GM12878 (cell line): Measurements from ENCODE around the gene PCSK6. TPM values are rescaled to one million over a fixed set of nuclear protein-coding genes. Genes with fewer than 3 reads are reported as not detected.

Experiments
- ATAC-seq: fragments of 200-7000 bp; cut with Tn5 transposase; 3 replicates; pipeline ENCODE4 v1.9.1; 2020; ENCODE audit warnings: mild to moderate bottlenecking, moderate library complexity
- BruUV-seq: library from RNA; stranded (reverse); fragments of 400-500 nt; replicated peaks from 2 replicates; lab custom pipeline; 2021; lab: Mats Ljungman, UMichigan
- CTCF ChIA-PET: fragments of 300-600 bp; sonication (Branson Sonifier 250); formaldehyde crosslinking; extraction: SDS; loops from one replicate; lab custom pipeline; 2021; ENCODE audit warnings: inconsistent platforms; lab: Yijun Ruan, JAX
- POLR2A ChIA-PET: fragments of 350-600 bp; formaldehyde crosslinking; extraction: SDS; loops from one replicate; lab custom pipeline; 2021; ENCODE audit warnings: inconsistent platforms; lab: Charles Lee
- RAD21 ChIA-PET: fragments of 300-600 bp; sonication (Branson Sonifier 250); formaldehyde crosslinking; loops from one replicate; lab custom pipeline; 2023; ENCODE audit warnings: antibody characterized with exemption; ENCODE audit not compliant: unreplicated experiment; lab: Charles Lee
- SMC1A ChIA-PET: fragments of 300-600 bp; sonication (Branson Sonifier 250); formaldehyde crosslinking; loops from one replicate; lab custom pipeline; 2023; ENCODE audit not compliant: unreplicated experiment, uncharacterized antibody; lab: Charles Lee
- DNase-seq: peaks from one replicate; pipeline ENCODE4 v3.0.0-alpha.2; 2011; ENCODE audit warnings: low read depth, low spot score
- FAIRE-seq: peaks from 3 replicates; lab custom pipeline; 2011; peaks lifted over from hg19 to GRCh38; lab: Jason Lieb, UNC
- H2AFZ ChIP-seq: 2 replicates; pipeline ENCODE4 v1.6.0; 2011; ENCODE audit warnings: low read depth, low read length, control low read depth; ENCODE audit not compliant: control insufficient read depth
- H3K27ac ChIP-seq: 2 replicates; pipeline ENCODE4 v1.5.1; 2011; ENCODE audit warnings: control low read depth; ENCODE audit not compliant: control insufficient read depth, insufficient read depth
- H3K27me3 ChIP-seq, 2 experiments: replicated peaks in 1 of 2; 2 replicates each; pipeline versions ENCODE4 v1.6.0 to v1.6.1; 2011; ENCODE audit warnings: low read length in 1 of 2; ENCODE audit not compliant: control insufficient read depth in 2 of 2, insufficient read depth in 2 of 2
- H3K36me3 ChIP-seq, 2 experiments: 2 replicates each; pipeline ENCODE4 v1.5.1; 2011; ENCODE audit warnings: low read length in 1 of 2; ENCODE audit not compliant: control insufficient read depth in 2 of 2, insufficient read depth in 2 of 2
- H3K4me1 ChIP-seq: 2 replicates; pipeline ENCODE4 v1.6.1; 2011; ENCODE audit warnings: mild to moderate bottlenecking, low read length, moderate library complexity, mixed read lengths; ENCODE audit not compliant: control insufficient read depth, insufficient read depth
- H3K4me2 ChIP-seq: 2 replicates; pipeline ENCODE4 v1.6.0; 2011; ENCODE audit warnings: control low read depth; ENCODE audit not compliant: control insufficient read depth, insufficient read depth
- H3K4me3 ChIP-seq: fragments of 200-600 bp; sonication (generic); 2 replicates; pipeline ENCODE4 v1.5.1; 2016
- H3K79me2 ChIP-seq: 2 replicates; pipeline ENCODE4 v1.6.0; 2011; ENCODE audit warnings: low read length; ENCODE audit not compliant: control insufficient read depth, insufficient read depth
- H3K9ac ChIP-seq: 2 replicates; pipeline ENCODE4 v1.8.0; 2011; ENCODE audit warnings: low read length, control low read depth, mixed read lengths; ENCODE audit not compliant: control insufficient read depth, insufficient read depth
- H3K9me3 ChIP-seq: replicated peaks from 3 replicates; pipeline ENCODE4 v1.5.1; 2011; ENCODE audit warnings: mild to moderate bottlenecking, low read length; ENCODE audit not compliant: control insufficient read depth, insufficient read depth
- H4K20me1 ChIP-seq: 2 replicates; pipeline ENCODE4 v1.6.0; 2011; ENCODE audit not compliant: control insufficient read depth, insufficient read depth
- E2F8 ChIP-seq: fragments of 450-650 bp; IDR thresholded peaks from 2 replicates; pipeline ENCODE4 v1.6.1; 2018; ENCODE audit warnings: mild to moderate bottlenecking, low read depth, moderate library complexity; ENCODE audit not compliant: partially characterized antibody
- PML ChIP-seq: IDR thresholded peaks from 2 replicates; pipeline ENCODE4 v1.6.1; 2012; ENCODE audit warnings: low read length, inconsistent platforms
- WGBS: methylation state at CpG from one replicate; pipeline ENCODE4 v1.1.6; 2016; ENCODE audit warnings: low lambda C conversion rate; ENCODE audit not compliant: insufficient replicate concordance, insufficient coverage; ENCODE audit errors: missing lambda C conversion rate; 5-methylcytosine and 5-hydroxymethylcytosine counted together
- in situ Hi-C: fragments of 300-500 bp; cut with MboI; formaldehyde crosslinking; loops from 9 replicates; pipeline ENCODE4 v1.14.3; 2018; ENCODE audit warnings: mixed read lengths
- intact Hi-C: fragments of 100-400 bp; cut with micrococcal nuclease; formaldehyde crosslinking; loops from one replicate; pipeline ENCODE4 v1.14.2; 2022; ENCODE audit not compliant: unreplicated experiment
- polyA plus RNA-seq, 11 experiments: library from polyadenylated mRNA; depleted of rRNA in 4 of 11; unstranded in 6 of 11; stranded (reverse) in 5 of 11; fragments of >200 nt; fragmentation: Nextera tagmentation in 4 of 11; fragmentation: Illumina TruSeq in 1 of 11; extraction: Ambion mirVana in 4 of 11; extraction: Trizol in 1 of 11; gene quantifications; 1 replicate in 1 of 11; 2 replicates in 10 of 11; pipeline versions ENCODE4 v1.2.1 to v1.2.3, GENCODE V29; 2011 to 2016; ENCODE audit warnings: inconsistent platforms in 2 of 11, missing spikeins in 2 of 11, low read depth in 1 of 11
- total RNA-seq, 4 experiments: library from RNA; depleted of rRNA in 3 of 4; stranded (reverse); fragments of >200 nt in 3 of 4; fragmentation: Illumina TruSeq in 1 of 4; extraction: Trizol in 1 of 4; gene quantifications; 2 replicates each; pipeline versions ENCODE4 v1.2.1 to v1.2.3, GENCODE V29; 2013 to 2021
- TF ChIP-seq, protein P1 (sequence below): fragments of 450-650 bp; IDR thresholded peaks from 2 replicates; pipeline ENCODE4 v1.6.1; 2016; ENCODE audit warnings: mild to moderate bottlenecking, moderate library complexity, borderline replicate concordance

The PCSK6 gene
- total and polyA plus RNA-seq, 10 of the 15 experiments (the other 5 are each of a cell fraction or from before 2014, with no cell fraction given), result 0.19 to 0.67 (median 0.25) TPM; not detected in 4

- TF ChIP-seq E2F8, result no peak
- TF ChIP-seq, protein P1, sequence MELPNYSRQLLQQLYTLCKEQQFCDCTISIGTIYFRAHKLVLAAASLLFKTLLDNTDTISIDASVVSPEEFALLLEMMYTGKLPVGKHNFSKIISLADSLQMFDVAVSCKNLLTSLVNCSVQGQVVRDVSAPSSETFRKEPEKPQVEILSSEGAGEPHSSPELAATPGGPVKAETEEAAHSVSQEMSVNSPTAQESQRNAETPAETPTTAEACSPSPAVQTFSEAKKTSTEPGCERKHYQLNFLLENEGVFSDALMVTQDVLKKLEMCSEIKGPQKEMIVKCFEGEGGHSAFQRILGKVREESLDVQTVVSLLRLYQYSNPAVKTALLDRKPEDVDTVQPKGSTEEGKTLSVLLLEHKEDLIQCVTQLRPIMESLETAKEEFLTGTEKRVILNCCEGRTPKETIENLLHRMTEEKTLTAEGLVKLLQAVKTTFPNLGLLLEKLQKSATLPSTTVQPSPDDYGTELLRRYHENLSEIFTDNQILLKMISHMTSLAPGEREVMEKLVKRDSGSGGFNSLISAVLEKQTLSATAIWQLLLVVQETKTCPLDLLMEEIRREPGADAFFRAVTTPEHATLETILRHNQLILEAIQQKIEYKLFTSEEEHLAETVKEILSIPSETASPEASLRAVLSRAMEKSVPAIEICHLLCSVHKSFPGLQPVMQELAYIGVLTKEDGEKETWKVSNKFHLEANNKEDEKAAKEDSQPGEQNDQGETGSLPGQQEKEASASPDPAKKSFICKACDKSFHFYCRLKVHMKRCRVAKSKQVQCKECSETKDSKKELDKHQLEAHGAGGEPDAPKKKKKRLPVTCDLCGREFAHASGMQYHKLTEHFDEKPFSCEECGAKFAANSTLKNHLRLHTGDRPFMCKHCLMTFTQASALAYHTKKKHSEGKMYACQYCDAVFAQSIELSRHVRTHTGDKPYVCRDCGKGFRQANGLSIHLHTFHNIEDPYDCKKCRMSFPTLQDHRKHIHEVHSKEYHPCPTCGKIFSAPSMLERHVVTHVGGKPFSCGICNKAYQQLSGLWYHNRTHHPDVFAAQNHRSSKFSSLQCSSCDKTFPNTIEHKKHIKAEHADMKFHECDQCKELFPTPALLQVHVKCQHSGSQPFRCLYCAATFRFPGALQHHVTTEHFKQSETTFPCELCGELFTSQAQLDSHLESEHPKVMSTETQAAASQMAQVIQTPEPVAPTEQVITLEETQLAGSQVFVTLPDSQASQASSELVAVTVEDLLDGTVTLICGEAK, result no peak
Observed at GRCh38 chr15:101372149-101372577, 117.3 kb downstream of the PCSK6 start (continued).

DNA sequence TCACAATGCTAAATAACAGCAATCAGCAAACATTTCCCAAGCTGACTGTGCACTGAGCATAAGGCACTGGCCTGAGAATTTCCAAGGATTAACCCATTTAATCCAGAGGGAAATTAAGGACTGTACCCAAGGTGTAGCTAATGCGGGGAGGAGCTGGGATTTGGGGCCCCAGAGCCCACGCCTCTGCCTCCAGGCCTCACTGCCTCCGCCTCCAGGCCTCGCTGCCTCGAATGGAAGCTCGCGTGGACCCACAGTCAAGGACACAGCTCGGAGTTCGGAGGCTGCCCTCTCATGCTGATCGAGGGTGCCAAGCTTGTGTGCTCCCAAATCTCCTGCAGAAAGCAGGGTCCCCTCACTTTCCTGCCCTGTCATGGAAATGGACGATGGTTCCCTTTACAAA is 118.0 kb downstream of the PCSK6 start:
- 44% methylated on average over 11 of the region's 11 CpGs for WGBS
- H3K9ac ChIP-seq, result no peak overlapping the region
- ATAC-seq (no peak), FAIRE-seq (no peak), DNase-seq (no peak)
- no peaks in the 10 kb centered on the region for H3K9me3 ChIP-seq
- CTCF ChIA-PET, result interaction anchor here (1.1 kb wide), 1 partner anchor 283 kb away, joined by 3 read pairs; no protein-coding TSS in a partner anchor
- in situ Hi-C loops, result no loop called here
- H3K79me2 ChIP-seq, result no peaks in the 10 kb centered on the region
- H3K4me3 ChIP-seq, result no peak overlapping the region
- H3K4me2 ChIP-seq, result no peak overlapping the region
- H3K36me3 ChIP-seq, result no peaks in the 10 kb centered on the region
- no peak for TF ChIP-seq PML
- RAD21 ChIA-PET, result no interaction called here
- H3K4me1 ChIP-seq, result no peaks in the 10 kb centered on the region
- no TSS peak for BruUV-seq
- SMC1A ChIA-PET, result no interaction called here
- no peak overlapping the region for H3K27ac ChIP-seq
- no peaks in the 10 kb centered on the region for H4K20me1 ChIP-seq
- intact Hi-C loops, result no loop called here
- no peak overlapping the region for H2AFZ ChIP-seq
- H3K27me3 ChIP-seq, result no peaks in the 10 kb centered on the region; a peak in 3 of 4 replicates
- POLR2A ChIA-PET, result no interaction called here
